Measurements from ENCODE around the gene CDH2. TPM values are rescaled to one million over a fixed set of nuclear protein-coding genes. Genes with fewer than 3 reads are reported as not detected.

The CDH2 gene
- total and polyA plus RNA-seq, 4 donors: 14.2 to 49.5 (median 26.4) TPM

GRCh38 chr18:28198620-28199019, 21.7 kb upstream of the CDH2 start:
- WGBS: 93% methylated on average over 5 of the region's 5 CpGs
- Histone ChIP-seq H3K27me3 (ENCODE audit: control insufficient read depth in 4 of 4, insufficient read depth in 4 of 4, low read length in 3 of 4) (no peaks in the 10 kb centered on the region), H3K9ac (ENCODE audit: low read depth in 1 of 2, low read length in 2 of 2) (no peak overlapping the region), H3K36me3 (ENCODE audit: control insufficient read depth in 4 of 4, insufficient read depth in 3 of 4, low read depth in 1 of 4, low read length in 3 of 4) (no peaks in the 10 kb centered on the region), H3K27ac (ENCODE audit: low read depth in 1 of 2, low read length in 2 of 2) (no peak overlapping the region), H3K4me3 (ENCODE audit: low read depth in 1 of 3, low read length in 3 of 3) (no peak overlapping the region), H3K4me1 (ENCODE audit: control insufficient read depth in 4 of 4, insufficient read depth in 4 of 4, low read length in 3 of 4) (peaks cover 0 to 2% (median 0%) of the 10 kb centered on the region in 4 donors), H3K9me3 (ENCODE audit: control insufficient read depth in 4 of 4, low read length in 3 of 4) (no peaks in the 10 kb centered on the region)
- DNase-seq (ENCODE audit: low spot score): no peak
- TF ChIP-seq HNF4A (conservative IDR thresholded peaks at IDR 0.05): no peak
- TF ChIP-seq RAD21 (IDR thresholded peaks at IDR 0.05): no peak
- TF ChIP-seq REST (IDR thresholded peaks at IDR 0.05): no peak
- no peak for TF ChIP-seq YY1 (IDR thresholded peaks at IDR 0.05)
- TF ChIP-seq RXRA (IDR thresholded peaks at IDR 0.05): no peak
- TF ChIP-seq ZBTB33 (IDR thresholded peaks at IDR 0.05): no peak
- TF ChIP-seq CTCF (IDR thresholded peaks at IDR 0.05; ENCODE audit: low read depth, low read length, missing input control): no peak

- Histone ChIP-seq H3K27me3 (ENCODE audit: control insufficient read depth in 4 of 4, insufficient read depth in 4 of 4, low read length in 3 of 4) (no peaks in the 10 kb centered on the region), H3K36me3 (ENCODE audit: control insufficient read depth in 4 of 4, insufficient read depth in 3 of 4, low read depth in 1 of 4, low read length in 3 of 4) (no peaks in the 10 kb centered on the region), H3K9me3 (ENCODE audit: control insufficient read depth in 4 of 4, low read length in 3 of 4) (no peaks in the 10 kb centered on the region), H3K4me3 (ENCODE audit: low read depth in 1 of 3, low read length in 3 of 3) (no peak overlapping the region), H3K27ac (ENCODE audit: low read depth in 1 of 2, low read length in 2 of 2) (no peak overlapping the region), H3K4me1 (ENCODE audit: control insufficient read depth in 4 of 4, insufficient read depth in 4 of 4, low read length in 3 of 4) (peaks cover 0 to 3% (median 1%) of the 10 kb centered on the region in 4 donors), H3K9ac (ENCODE audit: low read depth in 1 of 2, low read length in 2 of 2) (no peak overlapping the region)
- no peak for DNase-seq (ENCODE audit: low spot score)
- no peak for TF ChIP-seq HNF4G (IDR thresholded peaks at IDR 0.05)
- peak; percentile 15 to 39 for TF ChIP-seq RXRA (IDR thresholded peaks at IDR 0.05)
- TF ChIP-seq NR2F2 (IDR thresholded peaks at IDR 0.05): peak; percentile 54
- TF ChIP-seq JUND (IDR thresholded peaks at IDR 0.05): no peak
- no peak for TF ChIP-seq TAF1 (conservative IDR thresholded peaks at IDR 0.05)
- TF ChIP-seq RAD21 (IDR thresholded peaks at IDR 0.05): no peak
- TF ChIP-seq SP1 (IDR thresholded peaks at IDR 0.05): peak; percentile 25
- WGBS: 45% methylated on average over 6 of the region's 6 CpGs
These were observed 16.3 kb upstream of the CDH2 start for GRCh38 chr18:28193177-28193778.
